Measurements from ENCODE around the gene STAP2.

DNA sequence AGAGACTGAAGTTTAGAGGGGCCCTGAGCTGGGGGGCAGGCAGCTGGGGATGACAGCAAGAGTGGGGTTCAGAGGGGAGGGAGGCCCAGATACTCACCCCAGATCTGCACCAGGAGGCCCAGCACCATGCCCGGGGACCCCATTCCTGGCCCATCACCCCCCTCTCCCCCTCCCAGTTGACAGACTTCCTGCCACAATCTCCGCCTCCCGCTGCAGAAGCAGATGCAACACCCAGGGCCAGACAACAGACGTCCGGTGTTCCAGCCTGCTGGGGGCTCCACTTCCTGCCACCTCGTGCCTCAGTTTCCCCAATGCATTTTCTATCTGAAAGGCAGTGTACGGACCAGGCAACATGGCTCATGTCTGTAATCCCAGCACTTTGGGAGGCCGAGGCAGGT, 36.4 kb downstream of the STAP2 start, which contains the start of gene TMIGD2:
- no peak for TF ChIP-seq POLR2A (IDR thresholded peaks at IDR 0.05; ENCODE audit: low read depth, low read length)
- no peak for TF ChIP-seq TAF1 (IDR thresholded peaks at IDR 0.05; ENCODE audit: borderline replicate concordance, low read depth, low read length)

Data from GM12892 (cell line).